ENCODE results near the gene FAM168A. TPM values are rescaled to one million over a fixed set of nuclear protein-coding genes. Genes with fewer than 3 reads are reported as not detected.

Gene FAM168A
- polyA plus RNA-seq, 2 of the 4 experiments (the other 2 are of a cell fraction), result 15.3 to 19.2 TPM

- ATAC-seq (no peak), FAIRE-seq (no peak), DNase-seq (ENCODE audit: low read depth in 1 of 2, low spot score in 1 of 2) (no peak)
- POLR2A ChIA-PET, result no interaction called here
- no peaks in the 10 kb centered on the region for H3K4me1 ChIP-seq
- WGBS (ENCODE audit: missing lambda C conversion rate), result 86% methylated on average over 8 of the region's 8 CpGs
- H3K9me3 ChIP-seq, result no peaks in the 10 kb centered on the region
- CTCF ChIA-PET, result no interaction called here
- H3K4me2 ChIP-seq, result no peak overlapping the region
- TF ChIP-seq FOXS1 (CRISPR knock-in tag; IDR thresholded peaks at IDR 0.05), result no peak
- no peak for TF ChIP-seq TFCP2L1 (CRISPR knock-in tag; IDR thresholded peaks at IDR 0.05)
- no peak for TF ChIP-seq BHLHE40 (IDR thresholded peaks at IDR 0.05; ENCODE audit: low read depth, low read length)
- TF ChIP-seq CBX8 (IDR thresholded peaks at IDR 0.05), result no peak
- no peak for TF ChIP-seq NR3C1 (IDR thresholded peaks at IDR 0.05)
- TF ChIP-seq HOXB5 (CRISPR knock-in tag; IDR thresholded peaks at IDR 0.05), result no peak
- TF ChIP-seq SREBF2 (IDR thresholded peaks at IDR 0.05), result no peak
- TF ChIP-seq CHD4 (IDR thresholded peaks at IDR 0.05; ENCODE audit: borderline replicate concordance), result no peak
- no peak for TF ChIP-seq MAZ (IDR thresholded peaks at IDR 0.05; ENCODE audit: borderline replicate concordance, low read depth, low read length)
- H3K27ac ChIP-seq, result no peak overlapping the region
- H3K4me3 ChIP-seq, result no peak overlapping the region
These were observed 30.7 kb downstream of the FAM168A start for GRCh38 chr11:73566977-73567755.

GRCh38 chr11:73566422-73566821 is 31.5 kb downstream of the FAM168A start:
- DNase-seq (ENCODE audit: low read depth in 1 of 2, low spot score in 1 of 2), result no peak

More at GRCh38 chr11:73566422-73566821, 31.5 kb downstream of the FAM168A start:
- no peak overlapping the region for H3K4me2 ChIP-seq
- POLR2A ChIA-PET, result no interaction called here
- CTCF ChIA-PET, result interaction anchor here (1.7 kb wide), 1 partner anchor 88 kb away, joined by 4 read pairs; no protein-coding TSS in a partner anchor
- FAIRE-seq (no peak), ATAC-seq (no peak)
- H3K4me1 ChIP-seq, result no peaks in the 10 kb centered on the region
- TF ChIP-seq GATA3 (IDR thresholded peaks at IDR 0.05; ENCODE audit: borderline replicate concordance) (no peak), CBX8 (IDR thresholded peaks at IDR 0.05) (no peak), FOSB (CRISPR knock-in tag; IDR thresholded peaks at IDR 0.05) (no peak), SMC3 (IDR thresholded peaks at IDR 0.05) (no peak), FOXS1 (CRISPR knock-in tag; IDR thresholded peaks at IDR 0.05) (no peak), CBX2 (IDR thresholded peaks at IDR 0.05; ENCODE audit: borderline replicate concordance, low read depth) (no peak), JUN (IDR thresholded peaks at IDR 0.05) (no peak), CEBPB (IDR thresholded peaks at IDR 0.05) (no peak), MAFK (IDR thresholded peaks at IDR 0.05; ENCODE audit: partially characterized antibody) (no peak), HMGXB4 (CRISPR knock-in tag; IDR thresholded peaks at IDR 0.05; ENCODE audit: borderline replicate concordance) (no peak), SREBF2 (IDR thresholded peaks at IDR 0.05) (no peak), EP300 (IDR thresholded peaks at IDR 0.05) (no peak), RARB (CRISPR knock-in tag; IDR thresholded peaks at IDR 0.05) (no peak)
- TF ChIP-seq, protein P1, sequence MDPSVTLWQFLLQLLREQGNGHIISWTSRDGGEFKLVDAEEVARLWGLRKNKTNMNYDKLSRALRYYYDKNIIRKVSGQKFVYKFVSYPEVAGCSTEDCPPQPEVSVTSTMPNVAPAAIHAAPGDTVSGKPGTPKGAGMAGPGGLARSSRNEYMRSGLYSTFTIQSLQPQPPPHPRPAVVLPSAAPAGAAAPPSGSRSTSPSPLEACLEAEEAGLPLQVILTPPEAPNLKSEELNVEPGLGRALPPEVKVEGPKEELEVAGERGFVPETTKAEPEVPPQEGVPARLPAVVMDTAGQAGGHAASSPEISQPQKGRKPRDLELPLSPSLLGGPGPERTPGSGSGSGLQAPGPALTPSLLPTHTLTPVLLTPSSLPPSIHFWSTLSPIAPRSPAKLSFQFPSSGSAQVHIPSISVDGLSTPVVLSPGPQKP (IDR thresholded peaks at IDR 0.05; ENCODE audit: low read depth, low read length), result no peak
- TF ChIP-seq, protein P2, sequence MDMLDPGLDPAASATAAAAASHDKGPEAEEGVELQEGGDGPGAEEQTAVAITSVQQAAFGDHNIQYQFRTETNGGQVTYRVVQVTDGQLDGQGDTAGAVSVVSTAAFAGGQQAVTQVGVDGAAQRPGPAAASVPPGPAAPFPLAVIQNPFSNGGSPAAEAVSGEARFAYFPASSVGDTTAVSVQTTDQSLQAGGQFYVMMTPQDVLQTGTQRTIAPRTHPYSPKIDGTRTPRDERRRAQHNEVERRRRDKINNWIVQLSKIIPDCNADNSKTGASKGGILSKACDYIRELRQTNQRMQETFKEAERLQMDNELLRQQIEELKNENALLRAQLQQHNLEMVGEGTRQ (IDR thresholded peaks at IDR 0.05), result no peak
- TF ChIP-seq, protein P3, sequence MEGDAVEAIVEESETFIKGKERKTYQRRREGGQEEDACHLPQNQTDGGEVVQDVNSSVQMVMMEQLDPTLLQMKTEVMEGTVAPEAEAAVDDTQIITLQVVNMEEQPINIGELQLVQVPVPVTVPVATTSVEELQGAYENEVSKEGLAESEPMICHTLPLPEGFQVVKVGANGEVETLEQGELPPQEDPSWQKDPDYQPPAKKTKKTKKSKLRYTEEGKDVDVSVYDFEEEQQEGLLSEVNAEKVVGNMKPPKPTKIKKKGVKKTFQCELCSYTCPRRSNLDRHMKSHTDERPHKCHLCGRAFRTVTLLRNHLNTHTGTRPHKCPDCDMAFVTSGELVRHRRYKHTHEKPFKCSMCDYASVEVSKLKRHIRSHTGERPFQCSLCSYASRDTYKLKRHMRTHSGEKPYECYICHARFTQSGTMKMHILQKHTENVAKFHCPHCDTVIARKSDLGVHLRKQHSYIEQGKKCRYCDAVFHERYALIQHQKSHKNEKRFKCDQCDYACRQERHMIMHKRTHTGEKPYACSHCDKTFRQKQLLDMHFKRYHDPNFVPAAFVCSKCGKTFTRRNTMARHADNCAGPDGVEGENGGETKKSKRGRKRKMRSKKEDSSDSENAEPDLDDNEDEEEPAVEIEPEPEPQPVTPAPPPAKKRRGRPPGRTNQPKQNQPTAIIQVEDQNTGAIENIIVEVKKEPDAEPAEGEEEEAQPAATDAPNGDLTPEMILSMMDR (IDR thresholded peaks at IDR 0.05), result no peak
- H3K9me3 ChIP-seq, result no peaks in the 10 kb centered on the region
- H3K4me3 ChIP-seq, result no peak overlapping the region
- H3K27ac ChIP-seq, result no peak overlapping the region

All from A549 (cell line).